HuH-7.5 (cell line): Measurements from ENCODE around the gene GSG1.
A peak's percentile ranks its signal among the peaks of the same experiment; 100 is the strongest.
"Not testable (repeated sequence)": the region's sequence is repeated elsewhere in the genome, so short reads cannot be mapped to it uniquely, and the experiment has no call there.

ENCODE experiments used
- DNase-seq: peaks from one replicate; pipeline ENCODE4 v3.0.0; 2011; ENCODE audit warnings: low spot score

GSG1 gene

DNA sequence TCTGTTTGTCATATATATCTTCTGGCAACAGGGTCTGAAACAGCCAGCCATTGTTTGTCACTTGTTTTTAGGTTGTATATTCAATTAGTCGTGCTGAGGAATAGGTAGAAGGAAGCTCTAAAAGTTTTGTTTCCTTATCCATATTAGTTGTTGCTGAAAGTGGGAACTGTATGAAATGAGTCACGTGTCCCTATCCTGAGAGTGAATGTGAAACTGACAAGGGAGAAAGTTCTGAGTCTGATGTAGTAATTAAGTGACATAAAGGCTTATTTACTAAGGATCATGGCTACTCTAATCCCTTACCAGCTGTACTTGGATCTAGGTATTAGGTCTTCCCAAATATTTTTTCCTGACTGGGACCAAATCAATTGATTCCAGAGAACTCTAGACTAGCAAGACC lies 42.9 kb downstream of the GSG1 start:
- DNase-seq = no peak

GRCh38 chr12:13053617-13054016 lies 49.9 kb downstream of the GSG1 start:
- DNase-seq = not testable (repeated sequence)

DNA sequence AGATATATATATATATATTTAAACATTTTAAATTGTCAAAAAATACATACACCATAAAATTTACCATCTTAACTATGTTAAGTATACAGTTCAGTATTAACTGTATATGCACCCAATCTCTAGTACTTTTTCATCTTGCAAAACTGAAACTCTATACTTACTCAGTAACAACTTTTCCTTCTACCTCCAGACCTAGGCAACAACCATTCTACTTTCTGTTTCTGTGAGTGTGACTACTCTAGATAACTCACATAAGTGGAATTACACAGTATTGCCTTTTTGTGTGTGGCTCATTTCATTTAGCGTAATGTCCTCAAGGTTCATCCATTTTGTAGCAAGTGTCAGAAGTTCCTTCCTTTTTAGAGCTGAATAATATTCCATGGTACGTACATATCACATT lies 51.0 kb downstream of the GSG1 start:
- DNase-seq = no peak

DNA sequence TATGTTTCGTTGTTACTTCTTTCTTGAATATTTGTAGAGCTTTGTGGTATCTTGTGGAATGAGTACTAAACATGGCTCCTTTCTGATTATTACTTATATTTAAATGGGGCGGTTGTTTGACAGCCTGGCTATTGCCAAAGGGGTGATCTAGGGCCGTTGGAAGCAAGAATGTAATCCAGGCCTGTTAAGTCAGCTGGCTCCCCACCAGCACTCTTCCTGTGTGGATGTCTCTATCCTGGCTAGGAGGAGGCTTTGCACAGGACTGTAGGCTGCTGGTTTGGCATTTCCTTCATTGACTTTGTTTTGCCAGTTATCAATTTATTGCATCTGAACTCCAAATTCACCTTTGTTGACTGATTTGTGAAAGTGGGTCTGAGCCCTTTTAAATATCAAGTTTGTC lies 53.7 kb downstream of the GSG1 start:
- DNase-seq = no peak

DNA sequence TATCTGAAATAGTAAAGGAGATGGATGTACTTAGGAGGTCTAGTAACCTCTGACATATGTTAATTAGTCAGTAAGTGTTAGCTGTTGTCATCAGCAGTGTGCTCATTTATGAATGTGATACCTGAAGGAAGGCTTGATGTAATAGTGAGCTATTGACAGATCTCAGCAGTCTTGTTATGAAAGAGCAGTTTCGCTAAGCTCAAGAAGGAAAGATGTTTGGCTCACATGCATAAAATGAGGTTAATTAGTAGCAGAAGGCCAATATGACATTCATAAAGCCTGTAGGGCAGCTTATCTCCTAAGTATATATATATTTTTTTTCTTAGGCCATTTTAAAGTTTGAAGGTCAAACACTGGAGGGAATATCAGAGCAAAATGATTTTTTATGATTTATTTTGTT lies 56.5 kb downstream of the GSG1 start:
- no peak for DNase-seq

- DNase-seq = no peak
These were observed 57.7 kb downstream of the GSG1 start for GRCh38 chr12:13045816-13046215.

DNA sequence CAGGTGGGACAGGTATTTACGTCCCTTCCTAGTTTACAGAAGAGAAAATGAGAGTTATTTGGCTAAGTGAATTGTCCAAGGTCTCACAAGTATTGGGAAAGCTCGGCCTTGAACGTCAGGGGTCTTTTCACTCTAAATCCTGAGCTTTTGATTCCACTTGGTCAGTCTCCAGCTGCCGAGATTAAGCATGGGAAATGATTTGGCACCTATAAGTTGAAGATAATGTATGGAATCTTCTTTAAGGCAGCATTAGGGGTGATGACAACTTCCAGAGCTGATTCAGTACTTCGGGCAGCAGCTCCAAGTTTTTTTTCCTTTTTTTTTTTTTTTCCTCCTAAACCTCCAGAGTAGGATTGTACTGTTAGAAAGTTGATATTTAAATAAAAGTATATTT lies 58.6 kb downstream of the GSG1 start:
- peak; percentile 22 for DNase-seq

DNA sequence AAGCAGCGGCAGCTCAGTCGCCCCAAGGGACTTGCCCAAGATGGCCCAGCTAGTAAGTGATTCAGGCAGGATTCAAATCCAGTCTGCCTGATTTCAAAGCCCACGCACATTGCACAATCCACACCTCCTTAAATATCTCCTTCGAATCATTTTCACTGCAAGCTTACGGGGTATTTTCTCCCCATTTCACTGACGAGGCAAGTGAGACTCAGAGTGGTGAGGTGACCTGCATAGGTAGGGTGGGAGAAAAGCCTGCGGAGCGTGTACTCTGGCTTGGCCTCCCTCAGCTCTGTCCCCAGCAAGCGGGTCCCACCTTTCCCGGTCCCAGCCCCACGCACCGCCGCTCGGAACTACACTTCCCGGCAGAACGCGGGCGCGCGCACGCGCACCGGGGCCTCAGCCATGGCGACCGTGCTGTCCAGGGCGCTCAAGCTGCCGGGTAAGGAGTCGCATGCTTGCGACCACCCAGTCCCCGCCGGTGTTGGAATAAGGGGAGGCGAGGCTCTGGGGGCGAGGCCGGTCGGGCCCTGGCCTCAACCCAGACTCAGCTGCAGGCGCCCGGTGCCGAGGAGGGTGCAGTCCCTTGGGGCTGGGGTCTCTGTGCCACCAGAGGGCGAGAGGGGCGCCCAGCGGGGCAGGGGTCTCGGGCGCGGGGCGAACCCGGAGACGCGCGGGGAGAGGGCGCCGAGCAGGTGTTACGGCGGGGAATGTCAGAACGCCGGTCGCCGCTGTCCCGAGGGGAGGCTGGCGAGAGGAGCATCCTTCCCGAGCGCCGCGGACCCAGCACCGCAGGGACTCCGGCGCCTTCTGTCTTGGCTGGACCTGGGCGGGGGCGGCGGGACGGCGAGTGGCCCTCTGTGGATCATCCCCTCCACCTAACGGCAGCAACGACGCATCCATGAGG lies 59.2 kb downstream of the GSG1 start, which contains the start of gene FAM234B:
TSS of gene FAM234B (plus strand) at position 380 of the 904 bp plus-strand sequence. CDS start at position 403, 23 bp downstream.
- peak; percentile 81 for DNase-seq

GRCh38 chr12:13042666-13043230 lies 60.7 kb downstream of the GSG1 start:
- no peak for DNase-seq

DNA sequence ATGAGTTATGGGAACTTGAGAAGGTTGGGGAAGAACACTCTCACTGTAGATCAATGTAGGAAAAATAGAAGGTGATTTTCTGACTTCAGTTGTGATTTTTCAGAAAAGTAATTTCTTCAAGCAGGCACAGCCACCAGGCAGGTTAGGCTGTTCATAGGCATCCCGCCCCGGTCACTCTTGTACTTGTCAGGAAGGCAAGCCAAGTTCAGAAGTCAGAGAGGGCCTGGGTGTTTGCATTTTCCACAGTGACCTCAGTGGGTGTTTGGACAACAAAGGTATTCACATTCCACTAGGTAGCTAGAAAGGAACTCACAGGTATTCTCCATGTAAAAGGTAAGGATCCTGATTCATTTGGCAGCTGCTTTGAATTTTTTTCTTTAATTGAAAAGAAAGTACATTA lies 62.2 kb downstream of the GSG1 start:
- no peak for DNase-seq

DNA sequence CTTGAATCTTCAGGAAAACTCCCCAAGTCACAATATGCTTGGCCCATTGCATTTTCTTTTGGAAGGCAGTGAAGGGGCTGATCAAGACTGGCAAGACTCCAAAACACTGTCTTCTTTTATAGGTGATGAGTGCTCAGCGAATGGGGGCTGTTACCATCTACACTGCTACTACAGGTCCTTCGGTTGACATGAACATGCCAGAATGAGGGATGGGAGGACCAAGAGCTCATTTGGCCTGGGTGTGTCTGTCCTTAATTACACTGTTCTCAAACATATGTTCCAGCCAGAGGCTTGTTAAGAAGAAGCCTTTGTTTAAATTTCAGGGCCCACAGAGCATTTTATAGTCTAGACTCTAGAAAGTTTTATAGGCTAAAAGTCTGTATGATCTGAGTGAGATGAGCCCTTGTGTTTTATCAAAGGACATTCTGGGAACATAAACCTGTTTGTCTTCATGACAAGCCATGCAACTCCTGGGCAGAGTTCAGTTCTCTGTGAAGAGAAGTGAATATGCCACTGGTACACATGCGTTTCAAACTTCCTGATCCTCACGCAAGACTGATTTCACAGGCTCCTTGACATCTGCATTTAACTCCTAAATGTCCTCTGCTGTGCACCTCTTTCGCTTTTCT lies 64.0 kb downstream of the GSG1 start:
- no peak for DNase-seq

GRCh38 chr12:13038491-13039161 lies 64.8 kb downstream of the GSG1 start:
- no peak for DNase-seq

GRCh38 chr12:13036881-13037280 lies 66.6 kb downstream of the GSG1 start:
- no peak for DNase-seq

- DNase-seq = not testable (repeated sequence)
These were observed 68.1 kb downstream of the GSG1 start for GRCh38 chr12:13035335-13035734.
